Measurements from ENCODE around the gene EDARADD. TPM values are rescaled to one million over a fixed set of nuclear protein-coding genes. Genes with fewer than 3 reads are reported as not detected.

The EDARADD gene
- total RNA-seq, 1 experiment from 2014 or later: 0.15 TPM

DNA sequence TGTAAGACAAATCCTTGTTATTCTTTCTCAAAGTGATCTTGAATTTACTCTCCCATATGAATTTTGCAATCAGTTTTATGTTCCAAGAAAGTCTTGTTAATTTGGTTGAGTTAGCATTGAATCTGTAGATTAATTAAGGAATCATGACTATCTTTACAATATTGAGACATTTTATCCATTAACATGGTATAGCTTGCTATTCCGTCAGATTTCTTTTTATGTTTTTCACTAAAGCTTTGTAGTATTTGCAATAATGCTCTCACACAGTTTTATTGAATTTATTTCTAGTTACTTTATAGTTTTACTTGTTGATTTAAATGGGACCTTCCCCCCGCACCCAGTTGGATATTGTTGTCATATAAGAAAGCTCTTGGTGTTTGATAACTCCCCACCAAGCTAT, 5.8 kb upstream of the EDARADD start:
- Histone ChIP-seq H3K4me3 (ENCODE audit: low read depth, low read length, poor library complexity, severe bottlenecking) (no peak overlapping the region), H3K4me1 (ENCODE audit: insufficient read depth, low read length, poor library complexity, severe bottlenecking) (no peaks in the 10 kb centered on the region), H3K27me3 (replicated peaks; ENCODE audit: insufficient read depth, low read depth, low read length, poor library complexity) (no peaks in the 10 kb centered on the region), H3K36me3 (ENCODE audit: insufficient read depth, low read length, poor library complexity, severe bottlenecking) (no peaks in the 10 kb centered on the region), H3K27ac (ENCODE audit: low read depth, low read length, poor library complexity, severe bottlenecking) (no peak overlapping the region), H3K9me3 (ENCODE audit: low read depth, low read length, poor library complexity, severe bottlenecking) (no peaks in the 10 kb centered on the region)
- TF ChIP-seq, protein P1, sequence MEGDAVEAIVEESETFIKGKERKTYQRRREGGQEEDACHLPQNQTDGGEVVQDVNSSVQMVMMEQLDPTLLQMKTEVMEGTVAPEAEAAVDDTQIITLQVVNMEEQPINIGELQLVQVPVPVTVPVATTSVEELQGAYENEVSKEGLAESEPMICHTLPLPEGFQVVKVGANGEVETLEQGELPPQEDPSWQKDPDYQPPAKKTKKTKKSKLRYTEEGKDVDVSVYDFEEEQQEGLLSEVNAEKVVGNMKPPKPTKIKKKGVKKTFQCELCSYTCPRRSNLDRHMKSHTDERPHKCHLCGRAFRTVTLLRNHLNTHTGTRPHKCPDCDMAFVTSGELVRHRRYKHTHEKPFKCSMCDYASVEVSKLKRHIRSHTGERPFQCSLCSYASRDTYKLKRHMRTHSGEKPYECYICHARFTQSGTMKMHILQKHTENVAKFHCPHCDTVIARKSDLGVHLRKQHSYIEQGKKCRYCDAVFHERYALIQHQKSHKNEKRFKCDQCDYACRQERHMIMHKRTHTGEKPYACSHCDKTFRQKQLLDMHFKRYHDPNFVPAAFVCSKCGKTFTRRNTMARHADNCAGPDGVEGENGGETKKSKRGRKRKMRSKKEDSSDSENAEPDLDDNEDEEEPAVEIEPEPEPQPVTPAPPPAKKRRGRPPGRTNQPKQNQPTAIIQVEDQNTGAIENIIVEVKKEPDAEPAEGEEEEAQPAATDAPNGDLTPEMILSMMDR (conservative IDR thresholded peaks at IDR 0.05; ENCODE audit: low read depth, low read length): no peak
- TF ChIP-seq EZH2 (IDR thresholded peaks at IDR 0.05; ENCODE audit: borderline replicate concordance, low read depth, low read length, poor library complexity, severe bottlenecking): no peak
- BruUV-seq (replicated peaks): no TSS peak
- intact Hi-C loops (cut with micrococcal nuclease; ENCODE audit: unreplicated experiment): no loop called here
- POLR2A ChIA-PET (ENCODE audit: low non-redundant PET): no interaction called here
- CTCF ChIA-PET: no interaction called here
- no peak for DNase-seq (ENCODE audit: low spot score)

DNA sequence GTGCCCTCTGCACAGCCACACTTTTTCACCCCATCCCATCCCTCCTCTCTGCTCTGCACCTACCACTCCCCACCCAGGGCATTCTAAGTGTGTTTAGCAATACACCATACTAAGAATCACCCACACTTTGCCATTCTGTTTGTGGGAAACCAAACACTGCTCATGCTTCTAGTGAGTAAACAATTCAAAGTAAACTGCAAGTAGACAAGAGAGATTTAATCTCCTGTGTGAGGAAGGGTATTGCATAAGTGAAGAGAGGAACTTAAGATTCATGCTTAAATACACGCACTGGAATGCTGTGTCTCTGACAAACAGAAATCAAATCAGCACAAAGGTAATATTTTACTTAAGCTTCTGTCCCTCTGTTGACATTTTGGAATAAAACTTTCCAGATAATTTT, 4.8 kb upstream of the EDARADD start:
- CTCF ChIA-PET: no interaction called here
- no peak for DNase-seq (ENCODE audit: low spot score)
- Histone ChIP-seq H3K27me3 (replicated peaks; ENCODE audit: insufficient read depth, low read depth, low read length, poor library complexity) (no peaks in the 10 kb centered on the region), H3K4me1 (ENCODE audit: insufficient read depth, low read length, poor library complexity, severe bottlenecking) (no peaks in the 10 kb centered on the region), H3K36me3 (ENCODE audit: insufficient read depth, low read length, poor library complexity, severe bottlenecking) (no peaks in the 10 kb centered on the region), H3K9me3 (ENCODE audit: low read depth, low read length, poor library complexity, severe bottlenecking) (no peaks in the 10 kb centered on the region), H3K27ac (ENCODE audit: low read depth, low read length, poor library complexity, severe bottlenecking) (no peak overlapping the region), H3K4me3 (ENCODE audit: low read depth, low read length, poor library complexity, severe bottlenecking) (no peak overlapping the region)
- BruUV-seq (replicated peaks): no TSS peak
- POLR2A ChIA-PET (ENCODE audit: low non-redundant PET): no interaction called here
- TF ChIP-seq, protein P1 (conservative IDR thresholded peaks at IDR 0.05; ENCODE audit: low read depth, low read length): no peak
- TF ChIP-seq EZH2 (IDR thresholded peaks at IDR 0.05; ENCODE audit: borderline replicate concordance, low read depth, low read length, poor library complexity, severe bottlenecking): no peak
- intact Hi-C loops (cut with micrococcal nuclease; ENCODE audit: unreplicated experiment): no loop called here

DNA sequence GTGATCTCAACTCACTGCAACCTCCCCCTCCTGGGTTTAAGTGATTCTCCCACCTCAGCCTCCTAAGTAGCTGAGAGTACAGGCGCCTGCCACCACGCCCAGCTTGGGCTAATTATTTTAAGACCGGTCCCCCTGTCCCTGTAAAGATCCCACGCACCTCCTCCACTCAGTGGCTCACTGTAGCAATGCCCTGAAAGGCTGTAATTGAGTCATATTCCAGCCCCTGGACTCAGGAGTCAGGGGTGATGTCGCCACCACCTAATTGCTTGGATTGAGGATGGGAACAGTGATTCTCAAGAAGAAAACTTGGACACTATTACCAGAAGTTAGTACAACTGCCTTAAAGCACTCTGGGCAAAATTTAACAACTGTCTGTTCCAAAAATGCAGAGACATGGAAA, 3.1 kb upstream of the EDARADD start:
- no peaks in the 10 kb centered on the region for H3K4me1 ChIP-seq (ENCODE audit: insufficient read depth, low read length, poor library complexity, severe bottlenecking)
- H3K36me3 ChIP-seq (ENCODE audit: insufficient read depth, low read length, poor library complexity, severe bottlenecking): no peaks in the 10 kb centered on the region
- intact Hi-C loops (cut with micrococcal nuclease; ENCODE audit: unreplicated experiment): no loop called here
- DNase-seq (ENCODE audit: low spot score): no peak
- no peak for TF ChIP-seq EZH2 (IDR thresholded peaks at IDR 0.05; ENCODE audit: borderline replicate concordance, low read depth, low read length, poor library complexity, severe bottlenecking)
- TF ChIP-seq, protein P1 (conservative IDR thresholded peaks at IDR 0.05; ENCODE audit: low read depth, low read length): no peak
- no TSS peak for BruUV-seq (replicated peaks)
- POLR2A ChIA-PET (ENCODE audit: low non-redundant PET): no interaction called here
- no peak overlapping the region for H3K4me3 ChIP-seq (ENCODE audit: low read depth, low read length, poor library complexity, severe bottlenecking)
- no peaks in the 10 kb centered on the region for H3K9me3 ChIP-seq (ENCODE audit: low read depth, low read length, poor library complexity, severe bottlenecking)
- H3K27ac ChIP-seq (ENCODE audit: low read depth, low read length, poor library complexity, severe bottlenecking): no peak overlapping the region
- peaks cover 6% of the 10 kb centered on the region for H3K27me3 ChIP-seq (replicated peaks; ENCODE audit: insufficient read depth, low read depth, low read length, poor library complexity)
- CTCF ChIA-PET: no interaction called here

Data from A673 (cell line).